GM19023 (cell line): ENCODE data around the gene MOB2.

Experiments used
- ATAC-seq: cut with Tn5 transposase; IDR thresholded peaks from one replicate; pipeline ENCODE4 v1.9.1; 2021; ENCODE audit warnings: mild to moderate bottlenecking, moderate library complexity; ENCODE audit not compliant: unreplicated experiment

The MOB2 gene

GRCh38 chr11:1488575-1489180 lies 2.1 kb upstream of the MOB2 start:
- ATAC-seq, result no peak

DNA sequence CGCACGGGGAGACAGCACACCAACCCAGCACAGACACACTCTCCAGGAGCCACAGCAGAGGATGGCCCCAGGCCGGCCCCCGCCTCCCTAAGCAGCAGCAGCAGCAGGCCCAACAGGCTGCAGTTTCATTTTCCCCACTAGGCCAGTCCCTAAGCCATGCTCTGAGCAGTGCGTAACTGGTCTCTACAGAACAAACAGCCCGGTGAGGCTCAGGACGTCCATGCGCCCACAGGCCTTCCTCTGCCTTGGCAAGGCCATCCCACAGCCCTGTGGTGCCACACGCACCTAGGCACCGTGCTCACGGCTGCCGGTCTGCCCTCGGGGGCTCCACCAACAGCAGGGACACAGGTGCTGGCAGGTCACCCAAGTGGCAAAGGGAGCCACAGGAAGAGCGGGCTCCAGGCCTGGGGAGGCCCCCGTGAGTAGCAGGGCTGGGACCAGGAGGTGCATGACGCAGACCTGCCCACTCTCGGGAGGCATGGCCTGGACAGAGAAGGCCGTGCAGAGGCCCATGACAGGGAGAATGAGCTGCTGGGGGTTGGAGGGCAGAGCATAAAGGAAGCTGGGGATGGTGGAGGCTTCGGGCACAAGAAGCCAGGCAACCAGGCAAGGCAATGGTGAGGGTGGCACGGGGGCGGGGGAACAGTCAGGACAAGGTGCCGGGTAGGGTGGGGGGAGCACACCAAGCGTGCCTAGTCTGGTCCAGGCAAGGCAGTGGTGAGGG lies 1.4 kb upstream of the MOB2 start:
- ATAC-seq, result no peak

GRCh38 chr11:1487091-1487850 lies 692 bp upstream of the MOB2 start:
- ATAC-seq, result no peak

DNA sequence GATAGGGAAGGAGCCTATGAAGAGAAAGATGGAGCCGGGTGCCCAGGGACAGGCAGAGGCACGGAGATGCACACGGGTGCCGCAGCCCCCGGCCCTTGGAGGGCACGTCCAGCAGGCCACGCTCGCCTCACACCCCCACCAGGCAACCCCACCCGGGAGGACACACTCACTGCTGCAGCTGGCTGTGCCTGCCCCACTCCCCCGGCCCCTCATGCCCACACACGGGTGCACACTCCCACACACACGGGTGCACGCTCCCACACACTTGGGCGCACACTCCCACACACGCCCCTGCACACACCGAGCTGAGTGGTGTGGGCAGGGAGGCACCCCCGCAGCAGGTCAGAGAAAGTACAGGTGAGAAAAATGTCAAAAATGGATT lies 1.1 kb downstream of the MOB2 start:
- no peak for ATAC-seq

DNA sequence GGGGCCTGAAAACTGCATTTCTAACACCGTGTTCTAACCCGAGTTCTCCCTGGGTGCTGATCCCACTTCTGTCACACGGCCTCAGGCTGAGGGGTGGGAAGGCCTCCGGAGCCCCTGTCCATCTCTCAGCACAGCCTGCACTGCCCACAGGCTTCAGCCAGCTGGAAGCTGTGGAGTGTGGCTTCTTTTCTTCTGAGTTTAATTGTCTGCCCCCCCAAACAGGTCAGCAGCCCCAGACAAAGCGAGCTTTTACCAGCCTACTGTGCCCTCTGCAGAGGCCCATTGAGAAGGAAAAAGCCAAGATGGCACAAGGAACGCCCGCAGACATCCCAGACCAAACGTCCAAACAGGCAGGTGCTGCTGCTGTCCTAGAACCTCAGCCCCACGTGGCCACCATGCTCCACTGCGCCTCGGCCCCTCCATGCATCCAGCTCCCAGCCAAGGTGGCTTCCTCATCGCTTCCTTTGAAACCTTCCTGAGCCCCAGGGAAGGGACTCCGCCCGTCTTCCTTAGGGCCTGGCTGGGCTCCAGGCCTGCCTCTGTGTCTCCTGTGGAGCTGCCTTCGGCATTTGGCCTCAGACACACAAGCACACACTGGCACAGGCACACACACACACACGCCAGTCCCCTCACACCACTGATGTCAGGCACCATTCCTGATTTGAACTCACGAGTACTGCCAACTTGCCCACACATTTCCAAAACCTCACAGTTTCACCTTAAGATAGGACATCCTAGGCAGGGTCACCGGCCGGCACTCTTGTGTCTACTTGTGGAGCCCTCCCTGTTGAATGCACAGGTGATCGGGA lies 1.7 kb downstream of the MOB2 start:
- ATAC-seq, result no peak

DNA sequence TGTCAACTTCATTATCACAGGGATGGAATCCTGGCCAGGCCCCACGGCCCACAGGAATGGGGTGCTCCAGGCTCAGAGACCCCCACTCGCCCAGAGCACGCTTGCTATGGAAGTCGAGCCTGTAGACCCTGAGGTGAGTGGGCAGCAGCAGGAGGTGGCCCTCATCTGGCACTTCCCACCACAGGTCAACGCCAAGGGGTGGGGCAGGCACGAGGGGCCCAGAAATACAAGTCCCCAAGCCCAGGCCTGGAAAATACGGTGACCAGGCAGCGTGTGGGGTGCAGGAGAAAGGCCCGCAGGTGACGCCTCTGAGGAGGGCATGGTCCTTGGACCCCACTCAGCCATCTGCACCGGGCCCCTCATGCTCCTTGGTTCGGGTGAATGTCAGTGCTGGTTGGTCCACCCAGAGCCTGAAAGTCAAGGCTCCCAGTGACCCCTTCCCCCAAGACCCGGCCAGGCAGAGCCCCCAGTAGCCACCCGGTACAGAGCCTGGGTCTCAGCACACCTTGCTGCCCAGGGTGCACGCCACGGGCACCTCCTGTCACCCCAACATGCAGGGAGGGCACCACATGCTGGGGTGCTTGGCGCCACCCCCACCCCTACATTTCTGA lies 2.4 kb downstream of the MOB2 start:
- ATAC-seq, result no peak

- ATAC-seq, result no peak
These were observed 3.1 kb downstream of the MOB2 start for GRCh38 chr11:1483445-1483961.

GRCh38 chr11:1482581-1483444 lies 3.8 kb downstream of the MOB2 start:
- no peak for ATAC-seq

DNA sequence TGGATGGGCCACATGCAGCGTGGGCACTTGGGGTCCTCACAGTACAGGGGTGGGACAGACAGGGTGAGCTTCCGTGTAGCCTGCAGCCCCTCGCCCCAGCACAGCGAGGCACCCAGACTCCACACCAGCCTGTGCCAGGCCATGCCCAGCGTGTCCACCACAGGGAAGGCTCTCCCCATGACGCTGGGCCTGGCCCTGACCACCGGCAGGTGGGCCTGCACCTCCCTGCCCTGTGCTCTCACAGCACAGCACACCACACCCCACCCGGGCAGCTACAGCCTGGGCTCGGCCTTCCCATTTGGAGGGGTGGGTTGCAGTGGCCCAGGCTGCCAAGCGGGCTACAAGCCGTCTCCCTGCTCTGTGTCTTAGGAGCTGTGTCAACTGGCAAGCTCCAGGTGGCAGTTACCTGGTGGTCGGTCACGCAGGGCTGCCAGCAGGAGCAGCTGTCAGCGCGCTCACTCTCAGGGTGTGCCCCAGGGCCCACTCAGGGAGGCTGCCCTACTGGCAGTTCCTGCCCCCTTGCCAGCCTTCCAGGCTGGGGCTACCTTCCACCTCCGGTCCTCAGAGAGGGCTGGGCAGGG lies 4.6 kb downstream of the MOB2 start:
- no peak for ATAC-seq

DNA sequence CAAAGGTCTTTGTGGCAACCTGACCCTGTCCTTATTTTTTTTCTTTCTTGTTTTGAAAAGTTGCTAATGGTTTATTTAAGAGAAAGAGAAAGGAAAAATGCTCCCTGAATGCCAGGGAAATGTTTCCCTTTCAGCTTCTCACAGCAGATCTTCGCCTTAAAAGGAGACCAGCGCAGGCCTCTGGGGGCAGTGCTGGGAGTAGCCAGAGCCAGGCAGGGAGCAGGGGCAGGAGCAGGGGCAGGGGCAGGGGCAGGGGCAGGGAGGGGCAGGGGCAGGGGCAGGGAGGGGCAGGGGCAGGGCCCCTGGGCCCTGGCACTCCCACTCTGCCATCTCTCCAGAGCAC lies 5.1 kb downstream of the MOB2 start:
- no peak for ATAC-seq

DNA sequence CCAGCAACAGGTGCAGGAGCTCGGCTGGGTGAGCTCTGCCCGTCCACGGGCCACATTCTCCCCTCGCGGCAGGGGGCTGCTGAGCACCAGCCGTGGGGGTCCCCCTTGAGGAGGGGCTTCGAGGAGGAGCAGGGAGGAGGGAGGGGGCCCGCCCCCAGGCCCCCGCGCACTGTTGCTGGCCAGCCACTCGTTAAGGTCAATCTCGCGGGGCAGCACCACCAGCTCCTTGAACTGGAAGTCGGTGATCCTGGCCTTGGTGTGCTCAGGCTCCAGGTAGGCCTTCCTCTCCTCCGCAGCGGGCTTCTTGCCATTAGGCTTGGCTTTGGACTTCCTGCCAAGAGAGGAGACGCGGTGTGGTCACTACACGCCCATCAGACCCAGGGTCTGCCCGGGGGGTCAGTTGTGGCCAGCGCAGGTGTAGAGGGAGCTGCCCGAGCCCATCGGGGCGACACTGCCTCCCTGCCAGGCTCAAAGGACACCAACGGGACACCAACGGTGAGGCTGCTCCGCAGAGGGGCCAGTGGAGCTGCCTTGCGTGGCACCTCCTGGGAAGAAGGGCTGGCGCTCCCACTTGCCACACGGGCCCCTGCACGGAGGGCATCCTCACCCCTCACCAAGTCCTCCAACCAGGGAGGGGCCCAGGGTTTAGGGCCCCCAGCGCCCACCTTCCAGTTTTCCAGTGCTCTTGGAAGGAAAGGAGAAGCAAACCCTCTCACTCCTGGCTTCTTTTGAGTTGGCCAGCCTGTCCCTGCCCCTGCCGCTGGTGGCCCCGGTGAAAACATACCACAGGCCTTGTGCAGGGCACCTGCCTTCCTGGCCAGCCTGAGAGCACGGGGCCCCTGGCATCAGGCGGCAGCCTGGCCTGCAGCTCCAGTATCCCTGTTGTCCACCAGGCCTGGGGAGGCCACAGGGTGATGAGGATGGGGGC lies 5.8 kb downstream of the MOB2 start:
- no peak for ATAC-seq

GRCh38 chr11:1480191-1480554 lies 6.4 kb downstream of the MOB2 start:
- ATAC-seq, result no peak

- ATAC-seq, result no peak
These were observed 6.9 kb downstream of the MOB2 start for GRCh38 chr11:1479678-1480118.

- no peak for ATAC-seq
These were observed 7.4 kb downstream of the MOB2 start for GRCh38 chr11:1479006-1479677.

GRCh38 chr11:1478544-1478943 lies 8.0 kb downstream of the MOB2 start:
- no peak for ATAC-seq

DNA sequence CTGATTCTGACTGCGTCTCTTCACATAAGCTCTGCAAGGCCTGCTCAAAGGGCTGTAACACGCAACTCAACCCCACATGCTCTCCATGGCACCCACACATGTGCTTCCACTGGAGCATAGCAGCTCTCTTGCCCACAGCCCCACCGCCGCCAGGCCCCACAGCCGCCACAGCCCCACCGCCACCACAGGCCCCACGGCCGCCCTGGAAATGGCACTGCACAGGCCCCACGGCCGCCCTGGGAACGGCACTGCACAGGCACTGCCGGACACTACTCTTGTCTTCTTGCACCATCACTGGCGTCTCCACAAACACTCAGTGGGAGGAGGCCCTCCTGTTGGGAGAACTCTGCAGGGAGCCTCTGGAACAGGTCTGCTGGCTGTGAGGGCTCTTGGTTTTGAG lies 8.6 kb downstream of the MOB2 start:
- ATAC-seq, result no peak

DNA sequence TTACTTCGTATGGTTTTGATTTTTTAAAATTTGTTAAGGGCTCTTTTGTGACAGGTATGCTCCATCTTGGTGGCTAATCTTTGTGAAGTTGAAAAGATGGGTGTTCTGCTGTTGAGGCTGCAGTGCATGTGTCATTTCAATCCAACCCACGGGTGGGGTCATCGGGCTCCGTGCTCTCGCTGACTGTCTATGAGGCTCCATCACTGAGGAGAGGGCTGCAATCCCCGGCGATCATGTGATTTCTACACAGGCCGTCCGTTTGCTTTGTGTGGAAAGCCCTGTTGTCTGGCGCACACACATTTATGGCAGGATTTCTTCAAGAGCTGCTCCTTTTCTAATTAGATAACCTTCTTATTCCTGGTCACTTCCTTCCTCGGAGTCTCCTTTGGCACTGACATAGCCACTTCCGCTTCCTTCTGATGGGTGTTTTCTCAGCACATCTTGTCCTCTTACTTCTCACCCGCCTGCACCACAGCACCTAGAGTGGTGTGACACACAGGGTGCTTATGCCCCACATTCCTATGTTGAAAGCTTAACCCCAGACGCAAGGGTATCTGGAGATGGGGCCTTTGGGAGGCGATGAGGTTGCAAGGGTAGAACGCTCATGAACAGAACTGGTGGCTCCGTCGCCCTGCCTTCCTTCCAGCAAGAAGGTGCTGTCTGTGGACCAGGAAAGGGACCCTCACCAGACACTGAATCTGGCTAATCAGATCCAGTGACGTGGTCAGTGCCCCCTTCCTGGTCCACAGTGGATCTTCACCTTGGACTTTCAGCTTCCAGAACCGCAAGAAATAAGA lies 9.4 kb downstream of the MOB2 start:
- ATAC-seq, result no peak
